Ovary (tissue), 3 donors: ENCODE data around the gene ZNF823.

Source experiments
- EP300 ChIP-seq: sonication (generic); formaldehyde crosslinking; IDR thresholded peaks from one replicate; pipeline ENCODE4 v1.6.1; 2017; ENCODE audit warnings: antibody characterized with exemption
- TF ChIP-seq, protein P1 (sequence below), 3 donors: fragments of 450-650 bp in 2 of 3; fragments of 200-600 bp in 1 of 3; IDR thresholded peaks; one replicate each; pipeline versions ENCODE4 v1.5.1 to v1.8.0; 2016 to 2022; ENCODE audit warnings: antibody characterized with exemption in 3 of 3, mild to moderate bottlenecking in 1 of 3
- donor health status: DM: no; HTN: no; CAD: no.

DNA sequence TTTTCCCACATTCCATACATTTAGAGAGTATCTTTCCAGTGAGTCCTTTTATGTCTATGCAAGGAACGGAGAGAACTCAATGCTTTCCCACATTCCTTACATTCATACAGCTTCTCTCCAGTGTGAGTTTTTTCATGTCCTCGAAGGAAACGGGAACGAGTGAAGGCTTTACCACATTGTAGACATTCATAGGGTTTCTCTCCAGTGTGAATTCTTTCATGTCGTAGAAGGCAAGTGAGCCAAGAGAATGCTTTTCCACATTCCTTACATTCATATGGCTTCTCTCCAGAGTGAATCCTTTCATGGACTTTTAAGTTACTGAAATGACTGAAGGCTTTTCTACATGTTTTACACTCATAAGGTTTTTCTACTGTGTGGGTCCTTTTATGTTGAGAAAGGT is 17.1 kb downstream of the ZNF823 start:
- TF ChIP-seq, protein P1, sequence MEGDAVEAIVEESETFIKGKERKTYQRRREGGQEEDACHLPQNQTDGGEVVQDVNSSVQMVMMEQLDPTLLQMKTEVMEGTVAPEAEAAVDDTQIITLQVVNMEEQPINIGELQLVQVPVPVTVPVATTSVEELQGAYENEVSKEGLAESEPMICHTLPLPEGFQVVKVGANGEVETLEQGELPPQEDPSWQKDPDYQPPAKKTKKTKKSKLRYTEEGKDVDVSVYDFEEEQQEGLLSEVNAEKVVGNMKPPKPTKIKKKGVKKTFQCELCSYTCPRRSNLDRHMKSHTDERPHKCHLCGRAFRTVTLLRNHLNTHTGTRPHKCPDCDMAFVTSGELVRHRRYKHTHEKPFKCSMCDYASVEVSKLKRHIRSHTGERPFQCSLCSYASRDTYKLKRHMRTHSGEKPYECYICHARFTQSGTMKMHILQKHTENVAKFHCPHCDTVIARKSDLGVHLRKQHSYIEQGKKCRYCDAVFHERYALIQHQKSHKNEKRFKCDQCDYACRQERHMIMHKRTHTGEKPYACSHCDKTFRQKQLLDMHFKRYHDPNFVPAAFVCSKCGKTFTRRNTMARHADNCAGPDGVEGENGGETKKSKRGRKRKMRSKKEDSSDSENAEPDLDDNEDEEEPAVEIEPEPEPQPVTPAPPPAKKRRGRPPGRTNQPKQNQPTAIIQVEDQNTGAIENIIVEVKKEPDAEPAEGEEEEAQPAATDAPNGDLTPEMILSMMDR (IDR thresholded peaks at IDR 0.05), result no peak
- no peak for TF ChIP-seq EP300
